Measurements from ENCODE around the gene MON1A. TPM values are rescaled to one million over a fixed set of nuclear protein-coding genes. Genes with fewer than 3 reads are reported as not detected.
"Not testable (repeated sequence)": the region's sequence is repeated elsewhere in the genome, so short reads cannot be mapped to it uniquely, and the experiment has no call there.

Gene MON1A
- 5.7 and 7.9 TPM in 2 replicates for total RNA-seq

- peak; percentile 84 to 88 for DNase-seq (ENCODE audit: low read depth in 2 of 2)
These were observed at the start of gene MON1A for GRCh38 chr3:49929291-49930167. MON1A (minus strand) TSS chr3:49929811; CDS start chr3:49913346, 16,465 bp downstream.

GRCh38 chr3:49976942-49977341, 47.3 kb upstream of the MON1A start:
- no peak for DNase-seq (ENCODE audit: low read depth in 2 of 2)

- DNase-seq (ENCODE audit: low read depth in 2 of 2): no peak
These were observed 43.0 kb upstream of the MON1A start for GRCh38 chr3:49972656-49973055.

- no peak for DNase-seq (ENCODE audit: low read depth in 2 of 2)
These were observed 38.7 kb upstream of the MON1A start for GRCh38 chr3:49968346-49968745.

GRCh38 chr3:49967291-49967690, 37.7 kb upstream of the MON1A start:
- DNase-seq (ENCODE audit: low read depth in 2 of 2): no peak

GRCh38 chr3:49966233-49966942, 36.8 kb upstream of the MON1A start:
- DNase-seq (ENCODE audit: low read depth in 2 of 2): no peak

- no peak for DNase-seq (ENCODE audit: low read depth in 2 of 2)
These were observed 26.0 kb upstream of the MON1A start for GRCh38 chr3:49955636-49956035.

- no peak for DNase-seq (ENCODE audit: low read depth in 2 of 2)
These were observed 23.3 kb upstream of the MON1A start for GRCh38 chr3:49952924-49953323.

- no peak for DNase-seq (ENCODE audit: low read depth in 2 of 2)
These were observed 13.0 kb upstream of the MON1A start for GRCh38 chr3:49942651-49943050.

- DNase-seq (ENCODE audit: low read depth in 2 of 2): no peak
These were observed 11.1 kb upstream of the MON1A start for GRCh38 chr3:49940667-49941249.

GRCh38 chr3:49939858-49940666, 10.5 kb upstream of the MON1A start, which contains the start of gene RBM6:
RBM6 (plus strand) TSS chr3:49940150; CDS start chr3:49962642, 22,492 bp downstream.
- peak; percentile 98 to 99 for DNase-seq (ENCODE audit: low read depth in 2 of 2)

- no peak for DNase-seq (ENCODE audit: low read depth in 2 of 2)
These were observed 7.5 kb upstream of the MON1A start for GRCh38 chr3:49937090-49937489.

GRCh38 chr3:49932281-49932680, 2.7 kb upstream of the MON1A start:
- not testable (repeated sequence) for DNase-seq (ENCODE audit: low read depth in 2 of 2)

GRCh38 chr3:49930922-49931321, 1.3 kb upstream of the MON1A start:
- DNase-seq (ENCODE audit: low read depth in 2 of 2): no peak

GRCh38 chr3:49930168-49930690, 618 bp upstream of the MON1A start:
- no peak for DNase-seq (ENCODE audit: low read depth in 2 of 2)

GRCh38 chr3:49928481-49929017, 1.1 kb downstream of the MON1A start:
- DNase-seq (ENCODE audit: low read depth in 2 of 2): no peak

GRCh38 chr3:49927798-49928197, 1.8 kb downstream of the MON1A start:
- no peak for DNase-seq (ENCODE audit: low read depth in 2 of 2)

GRCh38 chr3:49926117-49926728, 3.4 kb downstream of the MON1A start:
- DNase-seq (ENCODE audit: low read depth in 2 of 2): no peak

- no peak for DNase-seq (ENCODE audit: low read depth in 2 of 2)
These were observed 4.1 kb downstream of the MON1A start for GRCh38 chr3:49925485-49925884.

GRCh38 chr3:49924683-49925082, 4.9 kb downstream of the MON1A start:
- DNase-seq (ENCODE audit: low read depth in 2 of 2): peak in 1 of 2 donors; percentile 88

Measured in lung microvascular endothelial cell (primary cell).